CD4-positive, alpha-beta T cell (primary cell): ENCODE data around the gene SLC22A12. TPM values are rescaled to one million over a fixed set of nuclear protein-coding genes. Genes with fewer than 3 reads are reported as not detected.

ENCODE experiments used
- ATAC-seq: fragments of 200-7000 bp; cut with Tn5 transposase; one replicate; pipeline ENCODE4 v1.10.0; 2022; ENCODE audit warnings: mild to moderate bottlenecking; ENCODE audit not compliant: poor library complexity
- CTCF ChIA-PET: fragments of 350-600 bp; sonication (Branson Sonifier 250); formaldehyde crosslinking; loops from one replicate; lab custom pipeline; 2021; ENCODE audit warnings: antibody characterized with exemption, inconsistent platforms; lab: Charles Lee
- POLR2A ChIA-PET: fragments of 350-600 bp; sonication (Branson Sonifier 250); formaldehyde crosslinking; loops from one replicate; lab custom pipeline; 2021; ENCODE audit warnings: antibody characterized with exemption, inconsistent platforms; lab: Charles Lee
- DNase-seq, 14 experiments: peaks; one replicate each; pipeline ENCODE4 v3.0.0-alpha.2; 2013 to 2020; ENCODE audit warnings: mixed read lengths in 2 of 14
- H3K27ac ChIP-seq, 2 donors: one replicate each; pipeline versions ENCODE4 v1.5.1 to v1.7.0; 2013; ENCODE audit warnings: low read length in 2 of 2, low read depth in 1 of 2, mild to moderate bottlenecking in 1 of 2
- H3K27me3 ChIP-seq, 2 experiments: 1 replicate in 1 of 2; 2 replicates in 1 of 2; pipeline versions ENCODE4 v1.6.1 to v1.7.0; 2013; ENCODE audit warnings: low read length in 2 of 2, control low read depth in 1 of 2, mild to moderate bottlenecking in 1 of 2, moderate library complexity in 1 of 2; ENCODE audit not compliant: insufficient read depth in 2 of 2, control insufficient read depth in 1 of 2
- H3K36me3 ChIP-seq: one replicate; pipeline ENCODE4 v1.6.1; 2013; ENCODE audit warnings: low read length, control low read depth; ENCODE audit not compliant: insufficient read depth
- H3K4me1 ChIP-seq: one replicate; pipeline ENCODE4 v1.6.1; 2013; ENCODE audit warnings: low read length, control low read depth; ENCODE audit not compliant: insufficient read depth
- H3K4me3 ChIP-seq: one replicate; pipeline ENCODE4 v1.5.1; 2013; ENCODE audit warnings: mild to moderate bottlenecking, low read length, moderate library complexity
- H3K9me3 ChIP-seq, 2 experiments: 1 replicate in 1 of 2; 2 replicates in 1 of 2; pipeline versions ENCODE4 v1.6.1 to v1.7.0; 2013; ENCODE audit warnings: low read length in 2 of 2, mild to moderate bottlenecking in 2 of 2, control low read depth in 1 of 2, moderate library complexity in 1 of 2; ENCODE audit not compliant: control insufficient read depth in 1 of 2, insufficient read depth in 1 of 2
- H3K27ac Mint-ChIP-seq: one replicate; pipeline ENCODE4 v1.8.0; 2020; ENCODE audit warnings: mixed read lengths
- H3K27me3 Mint-ChIP-seq: one replicate; pipeline ENCODE4 v1.8.0; 2021; ENCODE audit warnings: mixed read lengths
- H3K36me3 Mint-ChIP-seq: one replicate; pipeline ENCODE4 v1.8.0; 2021; ENCODE audit warnings: low read depth, mixed read lengths
- H3K4me1 Mint-ChIP-seq: one replicate; pipeline ENCODE4 v1.8.0; 2021; ENCODE audit warnings: low read depth, mixed read lengths
- H3K4me3 Mint-ChIP-seq: one replicate; pipeline ENCODE4 v1.8.0; 2020; ENCODE audit warnings: mild to moderate bottlenecking, mixed read lengths
- H3K9me3 Mint-ChIP-seq: one replicate; pipeline ENCODE4 v1.8.0; 2020; ENCODE audit warnings: mixed read lengths
- CTCF ChIP-seq: fragments of 200-600 bp; IDR thresholded peaks from one replicate; pipeline ENCODE4 v1.8.0; 2022; ENCODE audit warnings: antibody characterized with exemption, mild to moderate bottlenecking
- intact Hi-C, 2 experiments: fragments of 100-400 bp; cut with DNase I in 1 of 2; cut with micrococcal nuclease in 1 of 2; formaldehyde crosslinking; loops; one replicate each; pipeline versions ENCODE4 v1.15.1 to v1.9.0; 2023 to 2025; cut with DNase I, micrococcal nuclease
- total RNA-seq, 174 experiments: library from RNA in 2 of 174; stranded (reverse) in 2 of 174; gene quantifications; one replicate each; pipeline ENCODE4 v1.2.3 and lab custom pipeline; 2021 to 2026

SLC22A12 gene
- total RNA-seq, 2 experiments from 2014 or later, result not detected

- no peak for TF ChIP-seq CTCF
Measured at GRCh38 chr11:64602466-64603070, 11.5 kb downstream of the SLC22A12 start.

GRCh38 chr11:64603411-64604110 lies 12.5 kb downstream of the SLC22A12 start:
- POLR2A ChIA-PET, result no interaction called here
- no peaks in the 10 kb centered on the region for H3K9me3 ChIP-seq
- CTCF ChIA-PET, result no interaction called here

More at GRCh38 chr11:64602466-64603070, 11.5 kb downstream of the SLC22A12 start:
- ATAC-seq (no peak), DNase-seq (no peak)
- ChIA-PET POLR2A (no interaction called here), CTCF (no interaction called here)
- no peaks in the 10 kb centered on the region for H3K27me3 ChIP-seq
- no peak overlapping the region for H3K27ac ChIP-seq
- no peaks in the 10 kb centered on the region for H3K4me1 ChIP-seq
- Mint-ChIP-seq H3K27me3 (no peaks in the 10 kb centered on the region), H3K4me1 (no peaks in the 10 kb centered on the region), H3K9me3 (no peaks in the 10 kb centered on the region), H3K27ac (no peak overlapping the region), H3K4me3 (no peak overlapping the region), H3K36me3 (no peaks in the 10 kb centered on the region)
- H3K4me3 ChIP-seq, result no peak overlapping the region
- H3K9me3 ChIP-seq, result no peaks in the 10 kb centered on the region
- no peaks in the 10 kb centered on the region for H3K36me3 ChIP-seq
- intact Hi-C loops, result no loop called here

GRCh38 chr11:64604458-64605243 lies 13.6 kb downstream of the SLC22A12 start:
- Mint-ChIP-seq H3K4me3 (no peak overlapping the region), H3K27me3 (no peaks in the 10 kb centered on the region), H3K36me3 (no peaks in the 10 kb centered on the region), H3K4me1 (no peaks in the 10 kb centered on the region), H3K27ac (no peak overlapping the region), H3K9me3 (no peaks in the 10 kb centered on the region)
- no peak overlapping the region for H3K4me3 ChIP-seq
- ChIA-PET CTCF (no interaction called here), POLR2A (no interaction called here)
- no peak for DNase-seq
- intact Hi-C loops, result no loop called here
- H3K4me1 ChIP-seq, result no peaks in the 10 kb centered on the region
- H3K27ac ChIP-seq, result no peak overlapping the region
- no peak for ATAC-seq
- no peak for TF ChIP-seq CTCF
- no peaks in the 10 kb centered on the region for H3K9me3 ChIP-seq
- no peaks in the 10 kb centered on the region for H3K36me3 ChIP-seq
- no peaks in the 10 kb centered on the region for H3K27me3 ChIP-seq

More at GRCh38 chr11:64603411-64604110, 12.5 kb downstream of the SLC22A12 start:
- Mint-ChIP-seq H3K27ac (no peak overlapping the region), H3K36me3 (no peaks in the 10 kb centered on the region), H3K9me3 (no peaks in the 10 kb centered on the region), H3K4me1 (no peaks in the 10 kb centered on the region), H3K27me3 (no peaks in the 10 kb centered on the region), H3K4me3 (no peak overlapping the region)
- Histone ChIP-seq H3K4me1 (no peaks in the 10 kb centered on the region), H3K36me3 (no peaks in the 10 kb centered on the region), H3K27me3 (no peaks in the 10 kb centered on the region), H3K27ac (no peak overlapping the region), H3K4me3 (no peak overlapping the region)
- TF ChIP-seq CTCF, result no peak
- ATAC-seq (no peak), DNase-seq (no peak)
- intact Hi-C loops, result no loop called here
